GM21360 (cell line): ENCODE data around the gene CD55.
"Not testable (repeated sequence)": the region's sequence is repeated elsewhere in the genome, so short reads cannot be mapped to it uniquely, and the experiment has no call there.

Source experiments
- ATAC-seq: cut with Tn5 transposase; IDR thresholded peaks from one replicate; pipeline ENCODE4 v1.9.1; 2021; ENCODE audit warnings: mild to moderate bottlenecking, moderate library complexity; ENCODE audit not compliant: unreplicated experiment

The CD55 gene

GRCh38 chr1:207305489-207305873 is 16.0 kb upstream of the CD55 start:
- no peak for ATAC-seq

DNA sequence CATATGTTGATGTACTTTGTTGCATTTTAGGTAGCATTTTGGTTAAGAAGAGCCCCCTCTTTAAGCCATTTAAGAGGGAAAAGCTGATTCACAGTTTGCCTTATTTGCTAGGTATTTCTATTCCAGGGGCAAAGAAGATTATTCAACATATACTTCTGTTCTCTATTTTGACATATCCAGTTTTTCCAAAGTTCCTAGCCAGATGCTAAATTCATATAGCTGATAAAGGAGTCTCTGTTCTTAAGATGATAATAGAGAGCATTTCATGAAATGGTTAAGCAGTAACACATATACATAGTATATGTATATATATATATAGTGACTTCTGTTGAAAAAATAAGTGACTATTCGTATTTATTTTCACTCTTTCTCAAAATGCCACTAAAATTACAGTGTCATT is 15.5 kb upstream of the CD55 start:
- no peak for ATAC-seq

DNA sequence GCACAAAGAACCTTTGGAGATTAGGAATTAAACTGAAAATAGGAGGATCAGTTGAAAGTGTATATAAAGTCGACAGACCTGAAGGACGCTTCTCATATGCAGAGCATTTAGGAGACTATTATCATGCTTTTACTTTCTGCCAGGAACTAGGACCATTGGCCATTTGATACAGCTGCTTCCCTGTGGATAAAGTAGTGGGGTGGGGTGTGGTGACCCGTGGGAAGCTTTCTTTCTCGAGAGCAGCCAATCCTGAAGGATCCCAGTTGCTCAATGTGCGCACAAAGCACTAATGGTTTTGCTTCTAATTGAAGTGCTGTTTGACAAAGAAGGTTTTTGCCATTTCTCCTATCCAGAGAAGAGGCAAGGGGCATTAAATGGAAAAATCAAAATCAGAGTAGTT is 14.9 kb upstream of the CD55 start:
- no peak for ATAC-seq

GRCh38 chr1:207308451-207309190 is 12.9 kb upstream of the CD55 start:
- ATAC-seq, result no peak

DNA sequence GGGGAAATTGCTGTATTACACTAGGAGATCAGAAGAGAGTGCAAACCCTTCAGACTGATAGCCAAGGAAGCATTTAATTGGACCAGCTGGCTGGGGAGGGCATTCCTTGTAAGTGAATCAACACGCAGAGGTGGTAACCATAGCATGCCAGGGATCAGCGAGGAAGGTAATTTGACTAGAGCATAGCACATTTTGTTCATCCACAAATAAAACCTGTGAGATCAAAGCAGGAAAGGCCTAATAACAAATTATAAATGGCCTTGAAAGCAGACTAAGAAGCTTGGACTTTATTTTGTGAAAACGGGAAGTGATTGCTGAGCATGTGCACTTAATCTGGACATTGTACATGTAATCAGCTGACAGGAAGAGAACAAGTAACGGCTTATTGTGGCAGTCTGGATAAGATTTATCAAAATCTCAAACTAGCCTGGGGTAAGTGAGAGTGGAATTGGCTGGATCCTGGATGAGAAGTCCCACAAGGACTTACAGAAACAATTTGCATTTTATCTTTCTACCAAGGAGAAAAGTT is 11.7 kb upstream of the CD55 start:
- no peak for ATAC-seq

DNA sequence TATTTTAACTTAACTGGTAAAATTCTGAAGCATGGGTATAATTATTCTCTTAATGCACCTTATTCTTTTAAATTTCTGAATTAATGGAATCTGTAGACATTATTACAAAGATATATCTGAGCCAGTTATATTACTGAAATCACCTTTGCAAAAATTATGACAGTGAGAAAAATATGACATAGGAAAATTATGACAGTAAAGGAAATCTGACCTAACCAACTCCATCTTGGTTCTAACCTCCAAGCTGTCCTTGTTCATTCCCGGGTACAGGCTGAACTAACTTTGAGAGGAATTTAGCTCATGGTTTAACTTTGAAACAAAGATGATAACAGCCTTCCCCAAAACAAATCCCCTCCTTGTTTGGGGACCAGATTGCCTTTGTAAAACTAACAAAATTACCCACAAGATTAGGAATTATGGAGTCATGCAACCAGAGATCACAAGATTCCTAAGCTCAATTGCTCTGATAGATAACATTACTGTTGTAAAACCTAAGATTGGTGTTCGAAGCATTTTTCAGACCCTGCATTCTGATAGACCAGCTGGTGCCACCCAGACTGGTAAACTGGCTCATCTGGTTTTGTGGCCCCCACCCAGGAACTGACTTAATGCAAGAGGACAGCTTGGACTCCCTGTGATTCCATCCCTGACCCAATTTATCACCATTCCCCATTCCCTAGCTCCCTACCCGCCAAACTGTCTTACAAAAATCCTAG is 9.4 kb upstream of the CD55 start:
- ATAC-seq, result no peak

GRCh38 chr1:207312604-207312920 is 8.9 kb upstream of the CD55 start:
- no peak for ATAC-seq

GRCh38 chr1:207313131-207313530 is 8.3 kb upstream of the CD55 start:
- ATAC-seq, result no peak

DNA sequence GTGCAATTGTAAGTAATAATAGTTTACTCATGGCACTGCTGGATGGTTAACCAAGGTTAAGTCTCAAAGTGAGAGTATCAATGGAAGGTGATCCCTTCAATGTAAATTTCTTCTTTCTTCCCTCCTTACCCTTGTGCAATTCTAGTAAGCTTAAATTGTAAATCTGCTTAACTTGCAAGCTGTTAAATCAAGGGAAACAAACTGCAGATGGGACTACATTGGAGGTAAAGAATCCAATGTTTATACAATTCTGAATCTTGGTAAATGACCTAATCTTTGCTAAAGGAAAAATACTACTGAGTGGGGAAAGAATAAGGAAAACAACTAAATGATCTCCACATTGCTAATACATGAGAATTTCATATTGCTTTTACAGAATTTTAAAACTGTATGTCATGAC is 6.7 kb upstream of the CD55 start:
- ATAC-seq, result no peak

DNA sequence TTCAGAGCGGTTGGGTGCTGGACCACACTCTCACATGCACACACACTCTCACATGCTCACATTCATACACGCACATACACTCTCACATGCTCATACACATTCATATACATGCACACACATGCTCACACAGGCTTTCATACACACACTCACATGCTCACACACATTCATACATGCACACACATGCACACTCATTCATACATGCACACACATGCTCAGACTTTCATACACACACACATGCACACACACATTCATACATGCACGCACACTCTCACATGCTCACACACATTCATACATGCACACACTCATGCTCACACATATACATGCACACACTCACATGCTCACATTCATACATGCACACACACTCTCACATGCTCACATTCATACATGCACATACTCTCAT is 6.0 kb upstream of the CD55 start:
- no peak for ATAC-seq

DNA sequence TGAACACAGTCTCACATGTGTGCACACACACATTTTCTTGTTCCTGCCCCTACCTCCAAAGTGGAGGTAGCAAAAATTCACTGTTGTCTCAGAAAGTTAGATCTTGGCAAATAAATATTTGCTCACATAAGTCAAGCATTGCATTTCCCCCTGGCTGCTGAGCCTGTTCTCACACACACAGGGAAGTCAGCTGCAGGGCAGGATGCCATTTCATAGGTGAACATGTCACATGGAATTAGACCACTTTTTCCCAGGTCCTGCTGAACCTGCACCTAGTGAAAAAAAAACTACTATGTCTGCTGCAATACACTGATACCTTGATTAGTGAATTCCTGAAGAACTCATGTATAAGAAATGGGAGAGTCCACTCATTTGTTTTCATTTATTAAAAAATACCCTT is 5.3 kb upstream of the CD55 start:
- ATAC-seq, result no peak

GRCh38 chr1:207316622-207317391 is 4.7 kb upstream of the CD55 start:
- ATAC-seq, result no peak

GRCh38 chr1:207317561-207317960 is 3.9 kb upstream of the CD55 start:
- ATAC-seq, result no peak

DNA sequence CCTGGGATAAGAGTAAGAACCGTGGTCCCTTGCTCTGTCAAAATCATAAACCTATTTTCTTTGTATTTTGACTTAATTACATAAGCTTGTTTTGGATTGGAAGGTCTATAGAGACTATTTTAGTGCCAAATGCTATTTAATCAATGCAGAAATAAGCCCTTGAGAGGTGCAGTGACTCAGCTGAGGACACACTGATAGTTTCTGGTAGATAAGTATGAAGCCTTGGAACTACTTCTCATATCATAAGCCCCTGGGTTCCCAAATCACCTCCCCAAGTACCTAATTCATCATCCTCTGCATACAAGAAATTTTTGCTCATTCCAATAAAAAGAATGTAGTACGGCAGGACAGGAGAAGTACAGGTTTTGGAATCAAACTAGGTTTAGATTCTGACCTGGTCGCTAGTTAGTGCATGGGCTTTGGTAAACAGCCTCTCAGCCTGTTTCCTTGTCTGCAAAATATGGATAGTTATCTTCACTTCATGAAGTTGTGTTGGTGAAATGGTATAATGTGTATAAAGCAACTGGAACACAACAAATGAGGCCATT is 3.3 kb upstream of the CD55 start:
- ATAC-seq, result no peak

- ATAC-seq, result no peak
Measured at GRCh38 chr1:207319199-207319598, 2.3 kb upstream of the CD55 start.

DNA sequence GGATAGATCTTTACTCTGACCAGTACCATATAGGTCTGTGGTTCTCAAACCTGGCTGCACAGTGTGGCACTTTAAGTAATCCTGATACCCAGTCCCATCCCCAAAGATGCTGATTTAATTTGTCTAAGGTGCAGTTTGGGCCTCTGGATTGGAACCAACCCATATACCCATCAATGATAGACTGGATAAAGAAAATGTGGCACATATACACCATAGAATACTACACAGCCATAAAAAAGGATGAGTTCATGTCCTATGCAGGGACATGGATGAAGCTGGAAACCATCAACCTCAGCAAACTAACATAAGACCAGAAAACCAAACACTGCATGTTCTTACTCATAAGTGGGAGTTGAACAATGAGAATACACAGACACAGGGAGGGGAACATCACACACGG is 1.4 kb upstream of the CD55 start:
- not testable (repeated sequence) for ATAC-seq

DNA sequence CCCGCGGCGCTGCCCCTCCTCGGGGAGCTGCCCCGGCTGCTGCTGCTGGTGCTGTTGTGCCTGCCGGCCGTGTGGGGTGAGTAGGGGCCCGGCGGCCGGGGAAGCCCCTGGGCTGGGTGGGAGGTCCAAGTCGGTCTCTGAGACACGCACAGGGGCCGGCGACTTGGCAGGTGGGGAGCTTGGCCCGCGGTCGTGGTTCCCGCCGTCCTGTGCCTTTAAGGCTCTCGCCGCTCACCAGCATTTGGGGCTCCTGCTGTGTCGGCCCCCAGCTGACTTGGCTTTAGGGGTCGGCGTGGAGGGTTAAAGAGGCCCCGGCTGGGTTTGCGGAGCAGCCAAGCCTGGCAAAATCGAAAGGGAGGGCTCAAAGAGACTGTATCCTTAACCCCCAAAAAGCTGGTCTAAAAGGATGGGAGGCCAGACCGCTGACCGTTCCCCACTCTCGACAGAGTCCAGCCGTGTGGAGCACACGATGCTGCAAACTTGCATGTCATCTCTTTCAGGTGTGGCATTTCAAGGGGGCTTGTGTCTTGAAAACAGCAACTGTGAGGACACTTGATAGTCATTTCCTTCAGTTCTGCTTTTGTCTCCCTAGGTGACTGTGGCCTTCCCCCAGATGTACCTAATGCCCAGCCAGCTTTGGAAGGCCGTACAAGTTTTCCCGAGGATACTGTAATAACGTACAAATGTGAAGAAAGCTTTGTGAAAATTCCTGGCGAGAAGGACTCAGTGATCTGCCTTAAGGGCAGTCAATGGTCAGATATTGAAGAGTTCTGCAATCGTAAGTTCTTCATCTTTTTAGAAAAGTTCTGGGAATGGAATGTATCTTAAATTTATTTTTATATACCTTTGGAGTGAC is 540 bp downstream of the CD55 start:
- peak; percentile 1 for ATAC-seq

- no peak for ATAC-seq
Measured at GRCh38 chr1:207323425-207324225, 2.1 kb downstream of the CD55 start.

GRCh38 chr1:207328004-207328403 is 6.5 kb downstream of the CD55 start:
- ATAC-seq, result no peak

- no peak for ATAC-seq
Measured at GRCh38 chr1:207328908-207329440, 7.5 kb downstream of the CD55 start.
